Esophagus muscularis mucosa (tissue), 4 donors: ENCODE measurements around the gene SSRP1.

Source experiments
- EP300 ChIP-seq: sonication (generic); formaldehyde crosslinking; IDR thresholded peaks from one replicate; pipeline ENCODE4 v1.6.1; 2017; ENCODE audit warnings: antibody characterized with exemption
- POLR2A ChIP-seq: fragments of 450-650 bp; IDR thresholded peaks from one replicate; pipeline ENCODE4 v1.6.1; 2017; ENCODE audit warnings: antibody characterized with exemption, moderate library complexity, mild to moderate bottlenecking, low read depth
- POLR2AphosphoS5 ChIP-seq, 2 donors: sonication (generic); formaldehyde crosslinking; IDR thresholded peaks; one replicate each; pipeline ENCODE4 v1.6.1; 2017; ENCODE audit warnings: antibody characterized with exemption in 2 of 2
- TF ChIP-seq, protein P1 (sequence below), 3 experiments: fragments of 200-600 bp in 2 of 3; fragments of 450-650 bp in 1 of 3; sonication (generic) in 2 of 3; IDR thresholded peaks; one replicate each; pipeline ENCODE4 v1.5.1; 2017 to 2019; ENCODE audit warnings: antibody characterized with exemption in 3 of 3, mild to moderate bottlenecking in 2 of 3, moderate library complexity in 1 of 3

DNA sequence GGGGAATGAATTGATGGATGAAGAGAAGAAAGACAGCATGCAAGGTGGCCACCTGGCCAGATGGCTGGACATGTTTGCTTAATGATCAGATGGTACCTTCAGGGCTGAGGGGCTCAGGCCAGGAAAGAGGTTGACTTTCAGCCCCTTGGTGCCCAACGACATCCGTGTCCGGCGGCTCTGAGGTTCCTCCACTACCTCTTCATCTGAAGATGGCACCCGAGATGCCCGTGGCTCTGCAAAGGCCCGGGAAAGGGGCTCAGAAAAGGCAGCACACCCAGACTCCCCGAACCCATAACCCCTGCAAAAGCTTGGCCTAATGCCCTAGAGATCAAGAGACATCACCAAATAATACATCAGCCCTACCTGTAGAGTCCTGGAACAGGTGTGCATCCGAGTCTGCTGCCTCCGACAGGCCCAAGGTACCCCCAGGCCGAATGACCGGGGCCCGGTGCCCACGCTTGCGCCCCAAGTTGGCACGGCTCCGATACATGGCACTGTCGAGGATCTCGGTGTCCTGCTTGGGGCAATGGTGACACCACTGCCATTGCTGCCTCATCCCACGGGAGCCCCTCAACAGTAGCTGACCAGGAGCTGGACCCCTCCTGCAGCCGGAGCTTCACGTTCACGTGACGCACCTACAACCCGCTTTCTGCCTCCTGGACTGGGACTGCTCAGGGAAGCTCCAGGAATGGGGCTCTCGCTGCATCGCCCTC lies 33.8 kb downstream of the SSRP1 start:
- TF ChIP-seq POLR2A (no peak), POLR2AphosphoS5 (IDR thresholded peaks at IDR 0.05) (no peak), EP300 (no peak)
- TF ChIP-seq, protein P1, sequence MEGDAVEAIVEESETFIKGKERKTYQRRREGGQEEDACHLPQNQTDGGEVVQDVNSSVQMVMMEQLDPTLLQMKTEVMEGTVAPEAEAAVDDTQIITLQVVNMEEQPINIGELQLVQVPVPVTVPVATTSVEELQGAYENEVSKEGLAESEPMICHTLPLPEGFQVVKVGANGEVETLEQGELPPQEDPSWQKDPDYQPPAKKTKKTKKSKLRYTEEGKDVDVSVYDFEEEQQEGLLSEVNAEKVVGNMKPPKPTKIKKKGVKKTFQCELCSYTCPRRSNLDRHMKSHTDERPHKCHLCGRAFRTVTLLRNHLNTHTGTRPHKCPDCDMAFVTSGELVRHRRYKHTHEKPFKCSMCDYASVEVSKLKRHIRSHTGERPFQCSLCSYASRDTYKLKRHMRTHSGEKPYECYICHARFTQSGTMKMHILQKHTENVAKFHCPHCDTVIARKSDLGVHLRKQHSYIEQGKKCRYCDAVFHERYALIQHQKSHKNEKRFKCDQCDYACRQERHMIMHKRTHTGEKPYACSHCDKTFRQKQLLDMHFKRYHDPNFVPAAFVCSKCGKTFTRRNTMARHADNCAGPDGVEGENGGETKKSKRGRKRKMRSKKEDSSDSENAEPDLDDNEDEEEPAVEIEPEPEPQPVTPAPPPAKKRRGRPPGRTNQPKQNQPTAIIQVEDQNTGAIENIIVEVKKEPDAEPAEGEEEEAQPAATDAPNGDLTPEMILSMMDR (IDR thresholded peaks at IDR 0.05), result no peak
